Astrocyte of the cerebellum (primary cell): ENCODE results near the gene TMEM219.
"Not testable (repeated sequence)": the region's sequence is repeated elsewhere in the genome, so short reads cannot be mapped to it uniquely, and the experiment has no call there.

Experiments used
- DNase-seq: peaks from one replicate; pipeline ENCODE4 v3.0.0-alpha.2; 2011; ENCODE audit warnings: low read depth
- H3K4me3 ChIP-seq: 2 replicates; pipeline ENCODE4 v1.5.1; 2011; ENCODE audit warnings: mild to moderate bottlenecking, low read depth, low read length, moderate library complexity
- CTCF ChIP-seq: IDR thresholded peaks from 2 replicates; pipeline ENCODE4 v1.5.1; 2012; ENCODE audit warnings: low read length, low read depth, moderate library complexity, mild to moderate bottlenecking; ENCODE audit errors: missing control alignments
- in situ Hi-C: cut with HindIII; loops from 2 replicates; pipeline ENCODE4 v1.10.0; 2017; ENCODE audit warnings: low sequenced_read_pairs

TMEM219 gene

GRCh38 chr16:30007378-30007895 lies 45.6 kb downstream of the TMEM219 start:
- in situ Hi-C loops, result no loop called here
- no peak for TF ChIP-seq CTCF

GRCh38 chr16:30009085-30009862 lies 47.4 kb downstream of the TMEM219 start:
- DNase-seq, result no peak
- H3K4me3 ChIP-seq, result no peak overlapping the region
- no peak for TF ChIP-seq CTCF
- in situ Hi-C loops, result no loop called here

More at GRCh38 chr16:30007378-30007895, 45.6 kb downstream of the TMEM219 start:
- no peak overlapping the region for H3K4me3 ChIP-seq
- no peak for DNase-seq

- in situ Hi-C loops, result no loop called here
Observed at GRCh38 chr16:30009990-30010843, 48.3 kb downstream of the TMEM219 start.

GRCh38 chr16:30010844-30011713 lies 49.2 kb downstream of the TMEM219 start, which contains the start of gene DOC2A:
DOC2A (minus strand) TSS chr16:30011027; CDS start chr16:30010222, 805 bp downstream.
- in situ Hi-C loops, result no loop called here
- H3K4me3 ChIP-seq, result peak within 1 kb of the TSS; percentile 36
- TF ChIP-seq CTCF, result no peak
- DNase-seq, result no peak

More at GRCh38 chr16:30009990-30010843, 48.3 kb downstream of the TMEM219 start:
- no peak for TF ChIP-seq CTCF
- H3K4me3 ChIP-seq, result peak overlapping the region; percentile 36
- no peak for DNase-seq

GRCh38 chr16:30011714-30012504 lies 50.0 kb downstream of the TMEM219 start:
- no peak overlapping the region for H3K4me3 ChIP-seq
- no peak for TF ChIP-seq CTCF
- in situ Hi-C loops, result no loop called here
- no peak for DNase-seq

GRCh38 chr16:30012598-30012997 lies 50.7 kb downstream of the TMEM219 start:
- DNase-seq, H3K4me3 ChIP-seq, in situ Hi-C loops: not testable (repeated sequence)

GRCh38 chr16:30015450-30015849 lies 53.6 kb downstream of the TMEM219 start:
- not testable (repeated sequence) for DNase-seq, H3K4me3 ChIP-seq

More at GRCh38 chr16:30015450-30015849, 53.6 kb downstream of the TMEM219 start:
- in situ Hi-C loops, result not testable (repeated sequence)
